ENCODE results near the gene SEC22C.

GRCh38 chr3:42569593-42570142 is 12.1 kb downstream of the SEC22C start:
- TF ChIP-seq POLR2A (IDR thresholded peaks at IDR 0.05) (no peak), CTCF (IDR thresholded peaks at IDR 0.05) (no peak)
